Fibroblast of the aortic adventitia (primary cell): ENCODE measurements around the gene ADTRP. TPM values are rescaled to one million over a fixed set of nuclear protein-coding genes. Genes with fewer than 3 reads are reported as not detected.

Source experiments
- DNase-seq: peaks from one replicate; pipeline ENCODE4 v3.0.0-alpha.2; 2010; ENCODE audit warnings: low read depth
- H3K4me3 ChIP-seq: 2 replicates; pipeline ENCODE4 v1.5.1; 2011; ENCODE audit warnings: low read depth, mild to moderate bottlenecking, control low read depth, low read length, moderate library complexity
- total RNA-seq: library from RNA; depleted of rRNA; stranded (reverse); fragments of >200 nt; gene quantifications from 2 replicates; pipeline ENCODE4 v1.2.3, GENCODE V29; 2012; ENCODE audit warnings: low replicate concordance
- TF ChIP-seq, protein P1 (sequence below): IDR thresholded peaks from 2 replicates; pipeline ENCODE4 v1.5.1; 2011; ENCODE audit warnings: mild to moderate bottlenecking, low read length, control low read depth, inconsistent platforms; ENCODE audit not compliant: insufficient read depth

ADTRP gene
- total RNA-seq, 1 donor, result 10.9 TPM

DNA sequence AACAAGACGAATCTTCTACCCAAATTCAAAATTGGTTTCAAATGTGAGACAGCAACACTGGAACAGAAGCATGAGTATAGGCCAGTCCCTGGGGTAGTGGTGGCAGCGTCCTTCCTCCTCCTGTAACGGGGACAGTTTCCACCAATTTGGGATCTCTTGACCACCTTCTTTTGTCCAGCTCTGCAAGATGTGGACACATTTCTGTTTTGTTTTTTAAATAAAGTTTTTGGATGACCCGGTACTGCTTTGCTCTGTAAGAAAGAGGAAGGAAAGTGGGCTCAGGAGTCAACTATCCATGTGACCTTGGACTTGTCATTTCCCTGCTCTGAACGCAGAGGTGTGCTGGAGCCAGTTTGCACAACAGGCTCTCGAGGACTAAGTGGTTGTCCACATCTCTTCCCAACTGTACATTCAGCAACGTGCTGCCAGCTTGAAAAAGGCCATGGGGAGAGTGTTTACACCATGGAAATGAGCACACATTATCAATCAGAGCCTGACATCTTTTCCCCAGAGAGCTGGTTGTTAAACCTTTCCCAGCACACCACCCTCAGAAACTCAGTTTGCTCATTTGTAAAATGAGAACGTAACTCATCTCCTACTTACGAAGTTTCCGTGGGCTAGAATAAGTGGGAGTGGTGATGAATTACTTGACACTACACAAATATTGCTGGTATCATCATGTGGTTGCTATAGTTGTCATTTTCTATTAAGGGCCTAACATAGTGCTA lies 66.5 kb downstream of the ADTRP start:
- no peak for DNase-seq
- no peak overlapping the region for H3K4me3 ChIP-seq
- TF ChIP-seq, protein P1, sequence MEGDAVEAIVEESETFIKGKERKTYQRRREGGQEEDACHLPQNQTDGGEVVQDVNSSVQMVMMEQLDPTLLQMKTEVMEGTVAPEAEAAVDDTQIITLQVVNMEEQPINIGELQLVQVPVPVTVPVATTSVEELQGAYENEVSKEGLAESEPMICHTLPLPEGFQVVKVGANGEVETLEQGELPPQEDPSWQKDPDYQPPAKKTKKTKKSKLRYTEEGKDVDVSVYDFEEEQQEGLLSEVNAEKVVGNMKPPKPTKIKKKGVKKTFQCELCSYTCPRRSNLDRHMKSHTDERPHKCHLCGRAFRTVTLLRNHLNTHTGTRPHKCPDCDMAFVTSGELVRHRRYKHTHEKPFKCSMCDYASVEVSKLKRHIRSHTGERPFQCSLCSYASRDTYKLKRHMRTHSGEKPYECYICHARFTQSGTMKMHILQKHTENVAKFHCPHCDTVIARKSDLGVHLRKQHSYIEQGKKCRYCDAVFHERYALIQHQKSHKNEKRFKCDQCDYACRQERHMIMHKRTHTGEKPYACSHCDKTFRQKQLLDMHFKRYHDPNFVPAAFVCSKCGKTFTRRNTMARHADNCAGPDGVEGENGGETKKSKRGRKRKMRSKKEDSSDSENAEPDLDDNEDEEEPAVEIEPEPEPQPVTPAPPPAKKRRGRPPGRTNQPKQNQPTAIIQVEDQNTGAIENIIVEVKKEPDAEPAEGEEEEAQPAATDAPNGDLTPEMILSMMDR, result no peak

DNA sequence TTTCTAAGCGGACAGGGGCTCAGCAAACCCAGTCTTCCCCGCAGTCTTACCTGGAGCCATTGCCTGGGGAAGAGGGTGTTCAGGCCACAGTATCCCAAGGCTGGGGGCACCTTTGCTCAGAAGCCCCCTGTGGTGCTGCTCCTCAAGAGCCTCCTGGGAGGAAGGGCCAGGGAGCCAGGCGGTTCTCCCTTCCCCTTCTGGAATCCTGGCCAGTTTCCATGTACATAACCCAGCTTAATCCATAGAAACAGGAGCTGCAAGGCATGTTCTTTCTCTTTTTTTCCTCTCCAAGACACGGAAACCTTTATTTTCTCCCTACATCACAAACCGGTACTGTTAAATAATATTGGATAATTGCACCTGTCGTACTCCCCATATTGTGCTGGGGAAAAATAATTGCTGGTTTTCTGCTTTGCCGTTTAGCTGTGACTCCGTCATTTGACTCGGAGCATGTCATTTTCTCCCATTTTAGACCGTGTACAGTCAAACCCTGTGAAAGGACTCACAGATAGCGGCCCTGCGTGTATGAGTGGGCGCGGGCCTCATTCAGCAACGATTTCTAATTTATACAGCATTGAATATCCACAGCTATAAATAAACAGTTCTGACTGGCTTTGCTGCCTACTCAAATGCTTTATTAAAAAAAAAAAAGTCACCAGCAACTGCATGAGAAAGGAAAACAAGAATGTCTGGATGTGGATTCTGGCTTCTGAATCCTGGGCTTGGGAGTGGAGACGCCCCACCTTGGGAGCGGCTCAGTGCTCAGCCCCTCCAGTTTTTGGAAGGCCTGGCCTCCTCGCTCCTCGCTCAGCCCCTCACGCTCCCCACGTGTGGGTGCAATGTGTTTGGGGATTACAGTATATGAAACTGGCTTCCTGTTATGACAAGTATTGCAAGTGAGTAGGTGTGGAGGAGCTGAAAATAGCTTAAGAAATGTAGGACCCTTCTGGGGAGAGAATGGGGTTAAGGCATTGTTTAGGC lies 67.3 kb downstream of the ADTRP start:
- TF ChIP-seq, protein P1, result no peak
- DNase-seq, result peak; percentile 34
- no peak overlapping the region for H3K4me3 ChIP-seq

DNA sequence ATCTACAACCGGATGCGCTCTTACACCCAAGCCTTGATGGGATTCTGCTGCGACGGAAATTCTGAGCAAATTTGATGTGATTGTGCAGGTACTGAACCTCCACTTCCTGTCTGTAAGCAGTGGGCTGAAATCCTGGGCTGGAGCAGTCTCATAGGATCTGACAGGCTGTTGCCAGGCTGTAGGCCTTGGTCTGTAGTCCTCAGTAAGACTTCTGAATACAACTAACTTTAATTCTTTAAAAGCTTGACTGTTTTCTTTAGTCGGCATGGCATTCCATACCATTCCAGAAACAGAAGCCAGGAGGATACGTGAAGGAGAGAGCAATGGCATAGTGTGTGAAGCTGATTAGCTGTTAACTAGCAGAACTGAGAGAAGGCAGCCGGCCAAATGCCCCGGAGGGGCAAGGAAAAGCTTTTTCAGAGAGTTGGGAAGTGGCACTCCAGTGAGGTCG lies 68.3 kb downstream of the ADTRP start:
- DNase-seq, result no peak
- no peak overlapping the region for H3K4me3 ChIP-seq
- TF ChIP-seq, protein P1, result no peak

- DNase-seq, result no peak
- no peak overlapping the region for H3K4me3 ChIP-seq
Observed at GRCh38 chr6:11706171-11706570, 72.4 kb downstream of the ADTRP start.

DNA sequence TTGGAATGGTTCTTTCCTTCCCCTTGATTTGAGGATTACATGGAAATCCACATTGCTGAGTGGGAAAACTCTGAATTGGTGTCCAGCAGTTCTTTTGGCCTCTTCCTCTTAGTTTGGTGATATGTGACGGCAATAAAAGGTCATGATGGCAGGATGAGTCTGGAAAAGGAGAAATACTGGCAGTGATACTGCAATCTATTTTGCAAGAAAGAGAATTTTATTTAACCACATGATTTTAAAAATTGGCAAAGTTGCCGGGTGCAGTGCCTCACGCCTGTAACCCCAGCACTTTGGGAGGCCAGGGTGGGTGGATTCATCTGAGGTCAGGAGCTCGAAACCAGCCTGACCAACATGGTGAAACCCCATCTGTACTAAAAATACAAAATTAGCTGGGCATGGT lies 73.1 kb downstream of the ADTRP start:
- H3K4me3 ChIP-seq, result no peak overlapping the region
- no peak for DNase-seq

More at GRCh38 chr6:11706171-11706570, 72.4 kb downstream of the ADTRP start:
- TF ChIP-seq, protein P1, result no peak

GRCh38 chr6:11705069-11705468 lies 73.5 kb downstream of the ADTRP start:
- H3K4me3 ChIP-seq, result no peak overlapping the region
- DNase-seq, result no peak
- TF ChIP-seq, protein P1, result no peak

More for the DNA sequence above, 73.1 kb downstream of the ADTRP start:
- TF ChIP-seq, protein P1, result no peak
